Fibroblast of skin of scalp (primary cell): Measurements from ENCODE around the gene BTBD6.

ENCODE experiments used
- DNase-seq: peaks from one replicate; pipeline ENCODE4 v3.0.0-alpha.2; 2013

The BTBD6 gene

GRCh38 chr14:105211086-105211757, 37.1 kb upstream of the BTBD6 start:
- no peak for DNase-seq

- no peak for DNase-seq
Observed at GRCh38 chr14:105211758-105212089, 36.6 kb upstream of the BTBD6 start.

GRCh38 chr14:105212541-105213300, 35.6 kb upstream of the BTBD6 start:
- DNase-seq = no peak

- no peak for DNase-seq
Observed at GRCh38 chr14:105213361-105213760, 35.0 kb upstream of the BTBD6 start.

GRCh38 chr14:105214324-105214915, 33.9 kb upstream of the BTBD6 start:
- DNase-seq = no peak

GRCh38 chr14:105215602-105216001, 32.7 kb upstream of the BTBD6 start:
- DNase-seq = no peak

- no peak for DNase-seq
Observed at GRCh38 chr14:105216490-105217247, 31.7 kb upstream of the BTBD6 start.

- DNase-seq = no peak
Observed at GRCh38 chr14:105217774-105218173, 30.6 kb upstream of the BTBD6 start.

GRCh38 chr14:105218611-105219010, 29.7 kb upstream of the BTBD6 start:
- no peak for DNase-seq

- DNase-seq = no peak
Observed at GRCh38 chr14:105219043-105219612, 29.2 kb upstream of the BTBD6 start.

- DNase-seq = no peak
Observed at GRCh38 chr14:105219753-105220152, 28.6 kb upstream of the BTBD6 start.

GRCh38 chr14:105220699-105221597, 27.4 kb upstream of the BTBD6 start:
- no peak for DNase-seq

GRCh38 chr14:105221598-105222178, 26.6 kb upstream of the BTBD6 start:
- no peak for DNase-seq

- no peak for DNase-seq
Observed at GRCh38 chr14:105223260-105223659, 25.1 kb upstream of the BTBD6 start.

- no peak for DNase-seq
Observed at GRCh38 chr14:105223770-105224544, 24.4 kb upstream of the BTBD6 start.

GRCh38 chr14:105224845-105225570, 23.3 kb upstream of the BTBD6 start:
- no peak for DNase-seq

GRCh38 chr14:105226198-105226597, 22.1 kb upstream of the BTBD6 start:
- no peak for DNase-seq

- DNase-seq = no peak
Observed at GRCh38 chr14:105227346-105227745, 21.0 kb upstream of the BTBD6 start.

GRCh38 chr14:105228562-105228961, 19.8 kb upstream of the BTBD6 start:
- no peak for DNase-seq

- no peak for DNase-seq
Observed at GRCh38 chr14:105229099-105229655, 19.2 kb upstream of the BTBD6 start.
